ENCODE results near the gene OR10AD1.

The OR10AD1 gene

GRCh38 chr12:48194799-48195201, 8.3 kb downstream of the OR10AD1 start:
- Histone ChIP-seq H3K4me3 (ENCODE audit: low read depth, low read length) (no peak overlapping the region), H3K36me3 (no peaks in the 10 kb centered on the region), H3K4me1 (peaks cover 7% of the 10 kb centered on the region), H3K9me3 (no peaks in the 10 kb centered on the region), H3K27me3 (no peaks in the 10 kb centered on the region)
- DNase-seq: no peak
- TF ChIP-seq, protein P1, sequence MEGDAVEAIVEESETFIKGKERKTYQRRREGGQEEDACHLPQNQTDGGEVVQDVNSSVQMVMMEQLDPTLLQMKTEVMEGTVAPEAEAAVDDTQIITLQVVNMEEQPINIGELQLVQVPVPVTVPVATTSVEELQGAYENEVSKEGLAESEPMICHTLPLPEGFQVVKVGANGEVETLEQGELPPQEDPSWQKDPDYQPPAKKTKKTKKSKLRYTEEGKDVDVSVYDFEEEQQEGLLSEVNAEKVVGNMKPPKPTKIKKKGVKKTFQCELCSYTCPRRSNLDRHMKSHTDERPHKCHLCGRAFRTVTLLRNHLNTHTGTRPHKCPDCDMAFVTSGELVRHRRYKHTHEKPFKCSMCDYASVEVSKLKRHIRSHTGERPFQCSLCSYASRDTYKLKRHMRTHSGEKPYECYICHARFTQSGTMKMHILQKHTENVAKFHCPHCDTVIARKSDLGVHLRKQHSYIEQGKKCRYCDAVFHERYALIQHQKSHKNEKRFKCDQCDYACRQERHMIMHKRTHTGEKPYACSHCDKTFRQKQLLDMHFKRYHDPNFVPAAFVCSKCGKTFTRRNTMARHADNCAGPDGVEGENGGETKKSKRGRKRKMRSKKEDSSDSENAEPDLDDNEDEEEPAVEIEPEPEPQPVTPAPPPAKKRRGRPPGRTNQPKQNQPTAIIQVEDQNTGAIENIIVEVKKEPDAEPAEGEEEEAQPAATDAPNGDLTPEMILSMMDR (IDR thresholded peaks at IDR 0.05; ENCODE audit: low read depth, low read length): no peak

DNA sequence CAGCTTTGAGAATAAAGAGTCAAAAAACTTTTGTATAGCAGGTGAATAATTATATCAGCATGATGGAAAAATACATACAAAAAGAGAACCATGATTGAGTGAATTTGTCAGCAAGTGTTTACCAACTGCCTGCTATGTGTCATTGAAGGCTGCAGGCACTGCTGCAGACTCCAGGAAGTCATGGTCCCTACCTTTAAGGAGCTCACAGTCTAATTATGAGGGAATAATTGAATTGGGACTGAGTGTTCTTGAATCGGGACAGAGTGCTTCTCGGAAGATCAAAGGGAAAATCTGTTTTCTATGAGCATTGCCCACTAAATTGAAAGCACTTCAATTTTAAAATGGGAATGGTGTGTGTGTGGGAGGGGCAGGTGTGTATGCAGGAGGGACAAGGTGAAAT, 9.5 kb downstream of the OR10AD1 start:
- DNase-seq: no peak

GRCh38 chr12:48192861-48193260, 10.2 kb downstream of the OR10AD1 start:
- DNase-seq: no peak
- TF ChIP-seq, protein P1 (IDR thresholded peaks at IDR 0.05; ENCODE audit: low read depth, low read length): no peak
- H3K27me3 ChIP-seq: no peaks in the 10 kb centered on the region
- peaks cover 4% of the 10 kb centered on the region for H3K4me1 ChIP-seq
- H3K4me3 ChIP-seq (ENCODE audit: low read depth, low read length): no peak overlapping the region
- H3K9me3 ChIP-seq: no peaks in the 10 kb centered on the region
- H3K36me3 ChIP-seq: no peaks in the 10 kb centered on the region

More for the DNA sequence above, 9.5 kb downstream of the OR10AD1 start:
- TF ChIP-seq, protein P1 (IDR thresholded peaks at IDR 0.05; ENCODE audit: low read depth, low read length): no peak
- Histone ChIP-seq H3K9me3 (no peaks in the 10 kb centered on the region), H3K36me3 (no peaks in the 10 kb centered on the region), H3K4me3 (ENCODE audit: low read depth, low read length) (no peak overlapping the region), H3K4me1 (peaks cover 7% of the 10 kb centered on the region), H3K27me3 (no peaks in the 10 kb centered on the region)

GRCh38 chr12:48191096-48191495, 12.0 kb downstream of the OR10AD1 start:
- Histone ChIP-seq H3K4me3 (ENCODE audit: low read depth, low read length) (no peak overlapping the region), H3K27me3 (no peaks in the 10 kb centered on the region; the same call in 1 of the 2 replicates), H3K4me1 (no peaks in the 10 kb centered on the region), H3K9me3 (no peaks in the 10 kb centered on the region), H3K36me3 (no peaks in the 10 kb centered on the region)
- TF ChIP-seq, protein P1 (IDR thresholded peaks at IDR 0.05; ENCODE audit: low read depth, low read length): no peak
- DNase-seq: no peak

- TF ChIP-seq, protein P1 (IDR thresholded peaks at IDR 0.05; ENCODE audit: low read depth, low read length): peak; percentile 87
- DNase-seq: peak; percentile 66
- no peak overlapping the region for H3K4me3 ChIP-seq (ENCODE audit: low read depth, low read length)
- no peaks in the 10 kb centered on the region for H3K9me3 ChIP-seq
- peaks cover 15% of the 10 kb centered on the region for H3K27me3 ChIP-seq
- H3K4me1 ChIP-seq: no peaks in the 10 kb centered on the region
- no peaks in the 10 kb centered on the region for H3K36me3 ChIP-seq
Measured at GRCh38 chr12:48189331-48190125, 13.6 kb downstream of the OR10AD1 start.

All from BE2C (cell line).